Stomach (tissue), 4 donors: ENCODE data around the gene MEAK7.

Experiments used
- CTCF ChIP-seq, 7 experiments: fragments of 450-650 bp in 4 of 7; fragments of 200-600 bp in 3 of 7; sonication (generic) in 3 of 7; IDR thresholded peaks; one replicate each; pipeline ENCODE4 v1.5.1; 2016 to 2019; ENCODE audit warnings: antibody characterized with exemption in 7 of 7, control low read depth in 2 of 7, mild to moderate bottlenecking in 1 of 7
- POLR2A ChIP-seq, 4 donors: fragments of 450-650 bp; IDR thresholded peaks; one replicate each; pipeline ENCODE4 v1.6.1; 2016; ENCODE audit warnings: antibody characterized with exemption in 4 of 4, control low read depth in 2 of 4, mild to moderate bottlenecking in 1 of 4, moderate library complexity in 1 of 4

GRCh38 chr16:84482951-84483881 is 21.2 kb downstream of the MEAK7 start:
- TF ChIP-seq CTCF (IDR thresholded peaks at IDR 0.05) (no peak), POLR2A (IDR thresholded peaks at IDR 0.05) (no peak)
